HG02759 (cell line): ENCODE results near the gene CCDC187.

ENCODE experiments used
- ATAC-seq: cut with Tn5 transposase; IDR thresholded peaks from one replicate; pipeline ENCODE4 v1.9.1; 2021; ENCODE audit warnings: mild to moderate bottlenecking, moderate library complexity; ENCODE audit not compliant: unreplicated experiment

CCDC187 gene

DNA sequence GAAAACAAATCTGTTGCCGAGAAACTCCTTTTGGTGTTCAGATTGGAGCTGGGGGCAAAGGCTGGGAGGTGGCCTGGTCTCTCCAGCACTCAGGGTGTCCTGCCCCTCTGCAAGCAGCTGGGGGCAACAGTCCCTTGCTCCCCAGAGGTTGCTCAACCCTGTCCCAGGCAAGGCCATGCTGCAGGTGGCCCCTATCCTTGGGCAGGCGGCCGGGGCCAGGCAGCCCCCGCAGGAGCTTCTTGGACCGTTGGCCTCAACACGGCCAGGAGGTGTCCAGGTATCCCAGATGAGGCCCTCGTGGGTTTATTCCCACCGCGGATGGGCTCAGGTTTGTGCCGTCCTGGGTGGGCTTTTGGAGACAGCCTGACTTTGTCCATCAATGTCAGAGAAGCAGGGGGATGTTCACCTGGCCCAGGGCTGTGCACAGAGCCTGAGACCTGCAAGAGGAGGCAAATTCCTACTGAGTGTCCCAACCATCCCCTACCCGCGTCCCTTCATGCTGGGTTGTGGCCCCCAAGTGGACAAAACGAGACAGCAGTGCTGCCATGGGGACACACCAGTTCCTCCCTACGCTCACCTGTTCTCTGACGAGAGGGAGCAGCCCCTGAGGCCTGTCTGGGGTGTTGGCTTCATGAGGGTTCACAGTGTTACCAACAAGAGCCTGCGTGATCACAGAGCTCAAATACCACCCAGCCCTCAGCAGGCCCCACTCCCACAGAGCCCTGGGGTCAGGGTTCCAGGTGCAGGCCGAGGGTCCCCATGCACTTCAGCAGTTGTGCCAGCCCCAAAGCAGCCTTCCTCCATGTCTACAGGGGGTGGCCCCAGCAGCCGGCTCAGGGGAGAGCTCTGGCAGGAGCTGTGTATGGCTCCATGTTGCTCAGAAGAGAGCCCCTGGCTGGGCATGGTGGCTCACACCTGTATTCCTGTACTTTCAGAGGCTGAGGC lies 9.5 kb upstream of the CCDC187 start:
- ATAC-seq: no peak

DNA sequence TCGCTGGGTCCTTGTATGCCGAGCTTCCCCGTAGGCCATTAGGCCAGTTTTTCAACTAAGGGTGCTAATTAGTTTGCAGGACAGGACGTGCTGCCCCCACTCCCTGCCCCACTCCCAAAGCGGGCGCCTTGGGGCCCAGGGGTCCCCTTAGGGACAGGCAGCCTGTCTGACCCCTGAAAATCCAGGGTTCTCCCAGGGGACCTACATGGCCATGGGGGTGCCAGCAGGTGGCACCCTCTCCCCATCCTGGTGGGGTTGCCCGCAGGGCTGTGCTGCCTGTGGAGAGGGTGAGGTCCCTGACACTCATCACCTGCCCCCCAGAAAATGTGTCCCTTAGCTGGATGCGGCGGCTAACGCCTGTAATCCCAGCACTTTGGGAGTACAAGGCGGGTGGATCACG lies 8.5 kb upstream of the CCDC187 start:
- no peak for ATAC-seq

- no peak for ATAC-seq
Observed at GRCh38 chr9:136312009-136312375, 8.1 kb upstream of the CCDC187 start.

DNA sequence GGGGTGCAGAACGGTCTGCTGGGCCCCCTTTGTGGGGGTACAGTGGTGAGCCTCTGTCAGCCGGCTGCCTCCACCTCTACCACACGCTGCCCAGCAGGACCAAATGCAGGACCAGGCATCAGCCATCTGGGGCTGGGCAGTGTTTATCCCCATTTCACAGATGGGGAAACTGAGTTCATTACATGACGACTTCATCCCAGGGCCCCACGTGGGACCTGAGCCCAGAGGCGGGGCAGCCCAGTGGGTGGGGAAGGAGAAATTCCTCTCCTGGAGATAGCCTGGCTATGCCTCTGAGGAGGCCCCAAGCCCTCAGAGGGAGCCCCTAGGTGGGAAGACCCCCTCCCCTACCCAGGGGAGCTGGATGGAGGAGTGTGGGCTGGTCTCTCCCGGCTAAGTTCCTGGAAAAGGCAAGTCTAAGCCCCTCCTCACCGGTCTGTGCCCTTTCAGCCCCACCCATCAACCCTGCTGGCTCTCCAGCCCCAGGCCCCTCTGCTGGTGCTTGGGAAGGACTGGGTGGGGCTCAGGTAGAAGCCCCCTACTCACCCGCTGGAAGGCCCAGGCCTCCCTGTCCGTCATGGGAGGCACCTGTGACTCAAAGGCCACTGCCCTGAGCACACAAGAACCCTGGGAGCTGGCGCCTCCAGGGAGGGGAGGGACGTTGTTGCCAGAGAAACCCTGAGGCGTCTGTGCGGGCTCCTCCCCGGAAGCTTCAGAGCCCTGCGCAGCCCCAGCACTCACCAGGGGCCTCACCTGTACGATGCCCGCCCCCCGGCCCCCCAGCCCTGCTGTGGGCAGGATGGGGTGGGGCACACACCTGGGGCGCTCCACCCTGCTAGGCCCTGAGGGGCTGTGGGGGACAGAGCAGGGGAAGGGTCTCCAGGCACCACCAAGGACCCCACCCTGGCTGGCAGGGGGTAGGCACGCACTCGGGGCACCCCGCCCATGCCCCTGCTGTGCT lies 7.4 kb upstream of the CCDC187 start:
- ATAC-seq: no peak

- ATAC-seq: no peak
Observed at GRCh38 chr9:136310273-136311030, 6.6 kb upstream of the CCDC187 start.

DNA sequence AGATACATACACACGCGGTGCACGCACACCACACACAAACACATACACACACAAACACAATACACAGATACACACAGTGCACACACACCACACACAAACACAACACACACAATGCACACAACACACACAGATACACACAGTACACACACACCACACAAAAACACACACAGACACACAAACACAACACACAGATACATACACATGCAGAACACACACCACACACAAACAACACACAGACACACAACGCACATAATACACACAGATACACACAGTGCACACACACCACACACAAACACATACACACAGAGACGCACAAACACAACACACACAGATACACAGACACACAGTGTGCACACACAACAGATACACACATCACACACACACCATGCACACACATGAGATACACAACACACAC lies 5.9 kb upstream of the CCDC187 start:
- no peak for ATAC-seq

DNA sequence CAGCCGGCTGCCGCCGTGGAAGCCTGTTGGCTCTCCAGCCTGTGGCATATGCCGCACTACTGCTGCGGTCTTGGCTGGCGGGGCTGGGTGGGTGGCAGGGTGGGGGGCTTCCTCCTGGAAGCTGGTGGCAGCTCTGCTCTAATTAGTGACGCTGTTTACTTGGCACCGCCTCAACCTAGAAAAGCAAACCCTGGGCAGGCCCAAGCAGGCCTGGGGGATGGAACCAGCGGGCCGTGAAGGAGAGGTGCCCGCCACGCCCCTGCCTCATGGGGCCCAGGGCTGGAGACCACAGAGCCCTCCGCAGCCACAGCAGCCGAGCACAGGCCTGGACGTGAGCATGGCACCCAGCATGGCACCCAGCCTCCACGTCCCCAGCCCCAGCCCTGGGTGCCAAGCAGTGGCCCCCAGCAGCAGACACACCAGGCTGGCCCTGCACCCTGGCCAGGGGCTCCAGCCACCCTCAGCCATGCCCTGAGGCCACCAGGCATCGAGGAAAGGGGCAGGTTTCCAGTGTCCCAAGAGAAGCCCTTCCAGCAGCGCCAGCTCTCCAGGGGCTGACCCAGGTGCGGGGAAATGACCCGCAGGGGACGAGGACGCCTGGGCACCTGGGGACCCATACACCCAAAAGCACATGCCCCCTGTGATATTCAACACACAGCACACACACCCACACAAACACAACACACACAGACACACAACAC lies 5.4 kb upstream of the CCDC187 start:
- ATAC-seq: no peak

DNA sequence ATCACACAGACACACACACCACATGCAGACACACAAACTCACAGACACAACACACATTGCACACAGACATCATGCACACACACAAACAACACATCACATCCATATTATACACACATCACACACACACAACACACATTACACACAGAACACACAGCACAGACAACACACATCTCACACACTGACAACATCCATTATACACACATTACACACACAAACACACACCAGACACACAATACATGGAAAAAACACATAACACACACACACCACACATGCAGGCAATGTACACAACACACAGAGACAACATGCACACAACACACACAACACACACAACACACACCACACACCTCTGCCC lies 4.8 kb upstream of the CCDC187 start:
- no peak for ATAC-seq

- ATAC-seq: no peak
Observed at GRCh38 chr9:136308006-136308701, 4.3 kb upstream of the CCDC187 start.

DNA sequence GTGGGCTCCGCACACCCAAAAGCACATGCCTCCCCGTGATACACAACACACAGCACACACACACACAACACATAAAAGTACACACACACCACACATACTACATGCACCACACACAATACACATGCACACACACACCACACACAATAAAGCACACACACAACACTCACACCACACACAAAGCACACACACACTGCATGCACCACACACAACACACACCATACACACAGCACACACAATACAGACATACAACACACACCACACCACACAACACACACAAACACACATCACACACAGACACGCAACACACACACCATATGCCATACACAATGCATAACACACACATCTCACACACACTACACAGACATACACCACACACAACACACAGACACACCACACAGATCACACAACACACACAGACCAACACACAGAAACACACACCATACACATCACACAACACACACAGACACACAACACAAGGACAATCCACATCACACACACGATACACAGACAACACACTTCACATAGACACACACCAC lies 3.4 kb upstream of the CCDC187 start:
- ATAC-seq: no peak

- ATAC-seq: no peak
Observed at GRCh38 chr9:136306211-136307208, 2.6 kb upstream of the CCDC187 start.

DNA sequence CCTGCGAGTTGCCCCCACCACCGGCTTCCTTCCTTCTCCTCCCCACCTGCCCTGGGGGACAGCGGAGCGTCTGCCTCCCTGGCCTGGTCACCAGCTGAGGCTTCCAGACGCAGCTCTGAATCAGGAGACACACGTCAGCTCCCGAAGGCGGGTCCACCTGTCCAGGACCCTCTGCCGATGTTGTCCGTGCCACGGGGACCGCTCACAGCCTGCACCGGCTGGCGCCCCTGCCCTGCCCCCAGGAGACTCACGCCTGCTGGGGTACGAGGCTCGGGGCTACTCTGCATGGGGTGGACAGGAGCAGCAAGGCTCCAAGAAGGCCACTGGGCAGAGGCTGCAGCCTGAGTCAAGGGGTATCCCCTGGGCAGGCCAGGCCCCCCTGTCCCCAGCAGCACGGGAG lies 1.9 kb upstream of the CCDC187 start:
- ATAC-seq: no peak

DNA sequence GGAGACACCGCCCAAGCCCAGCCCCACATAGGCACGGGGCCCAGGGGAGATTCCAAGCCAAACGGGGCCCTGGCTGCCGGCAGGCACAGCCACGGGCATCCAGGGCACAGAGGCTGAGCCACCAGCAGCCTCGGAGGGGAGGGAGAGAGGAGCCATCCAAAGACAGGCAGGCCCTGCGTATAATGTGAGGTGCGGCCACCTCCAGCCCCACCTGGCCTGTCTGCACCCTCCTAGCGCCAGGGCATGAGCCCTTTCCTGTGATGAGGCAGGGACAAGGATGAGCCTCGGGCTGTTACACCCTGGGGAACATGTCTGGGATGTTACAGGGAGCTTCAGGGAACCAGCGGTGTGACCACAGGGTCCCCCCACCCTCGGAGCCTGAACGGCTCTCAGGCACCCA lies 1.1 kb upstream of the CCDC187 start:
- ATAC-seq: no peak

GRCh38 chr9:136304456-136304855 lies 562 bp upstream of the CCDC187 start:
- ATAC-seq: no peak

GRCh38 chr9:136303066-136303824 lies 649 bp downstream of the CCDC187 start:
- no peak for ATAC-seq

- ATAC-seq: no peak
Observed at GRCh38 chr9:136302527-136302926, 1.4 kb downstream of the CCDC187 start.

GRCh38 chr9:136300866-136301265 lies 3.0 kb downstream of the CCDC187 start:
- no peak for ATAC-seq
